Fibroblast of pulmonary artery (primary cell): ENCODE measurements around the gene PDZD7.

Source experiments
- DNase-seq: peaks from one replicate; pipeline ENCODE4 v3.0.0-alpha.2; 2010; ENCODE audit warnings: low read depth
- H3K4me3 ChIP-seq: replicated peaks from 2 replicates; pipeline ENCODE4 v1.5.1; 2011; ENCODE audit warnings: low read depth, mild to moderate bottlenecking, control low read depth, low read length, moderate library complexity
- CTCF ChIP-seq: IDR thresholded peaks from 2 replicates; pipeline ENCODE4 v1.5.1; 2011; ENCODE audit warnings: mild to moderate bottlenecking, control low read depth, low read length, inconsistent platforms; ENCODE audit errors: missing control alignments

The PDZD7 gene

GRCh38 chr10:101031128-101031795, at the start of gene PDZD7, which contains the start of gene SFXN3:
PDZD7 (minus strand) TSS chr10:101031129; CDS start chr10:101030219, 910 bp downstream.
SFXN3 (plus strand) TSS chr10:101031234; CDS start chr10:101034695, 3,461 bp downstream.
- TF ChIP-seq CTCF: no peak
- peak within 1 kb of the TSS; percentile 89 for H3K4me3 ChIP-seq
- DNase-seq: peak; percentile 95

DNA sequence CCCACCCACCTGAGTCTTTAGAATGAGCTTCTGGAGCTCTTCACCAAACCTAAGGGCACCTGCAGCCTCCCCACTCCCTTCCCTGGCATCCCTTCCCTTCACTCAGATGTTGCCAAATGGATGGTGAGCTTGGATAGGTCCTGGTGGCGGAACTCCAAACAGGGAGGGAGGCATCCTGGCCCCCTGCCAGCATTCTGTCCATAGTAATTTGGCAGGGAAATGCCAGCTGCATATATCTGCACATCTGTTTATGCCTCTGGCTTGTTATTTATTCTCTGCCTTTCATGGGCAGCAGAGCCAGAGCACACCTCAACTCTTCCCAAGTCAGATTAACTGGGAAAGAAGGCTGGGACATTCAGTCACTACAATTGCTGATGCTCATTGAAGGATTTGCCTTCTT, 48.9 kb upstream of the PDZD7 start:
- DNase-seq: no peak
- no peak overlapping the region for H3K4me3 ChIP-seq
- TF ChIP-seq CTCF: no peak

DNA sequence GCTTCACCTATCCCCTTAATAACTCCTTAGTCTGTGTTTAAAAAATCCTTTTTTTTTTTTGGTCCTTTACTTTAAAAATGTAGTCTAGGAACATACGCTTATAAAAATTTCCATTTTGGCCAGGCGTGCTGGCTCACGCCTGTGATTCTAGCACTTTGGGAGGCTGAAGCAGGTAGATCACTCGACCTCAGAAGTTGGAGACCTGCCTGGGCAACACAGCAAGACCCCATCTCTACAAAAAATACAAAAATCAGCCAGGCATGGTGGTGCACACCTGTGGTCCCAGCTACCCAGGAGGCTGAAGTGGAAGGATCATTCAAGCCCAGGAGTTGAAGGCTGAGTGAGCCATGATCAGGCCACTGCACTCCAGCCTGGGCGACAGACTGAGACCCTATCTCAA, 45.7 kb upstream of the PDZD7 start:
- DNase-seq: no peak
- H3K4me3 ChIP-seq: no peak overlapping the region
- no peak for TF ChIP-seq CTCF

DNA sequence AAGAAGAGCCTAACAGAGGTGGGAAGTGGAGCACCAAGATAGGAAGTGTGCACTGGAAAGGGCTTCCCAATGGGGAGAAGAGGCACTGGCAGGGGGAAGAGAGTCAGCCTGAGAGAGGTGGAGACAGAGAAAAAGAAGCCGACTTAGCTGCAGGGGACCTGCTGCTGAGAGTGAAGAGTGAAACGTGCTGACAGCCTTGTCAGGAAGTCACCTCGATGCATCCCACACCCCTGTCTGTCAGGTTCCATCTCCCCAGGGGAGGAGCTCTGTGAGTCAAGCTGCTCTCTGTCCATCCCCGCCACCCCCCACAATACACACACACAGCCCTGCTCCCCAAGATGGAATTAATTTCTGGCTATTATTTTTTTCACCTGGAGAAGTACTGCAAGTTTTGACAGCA, 44.8 kb upstream of the PDZD7 start:
- no peak overlapping the region for H3K4me3 ChIP-seq
- no peak for DNase-seq
- no peak for TF ChIP-seq CTCF

- no peak for TF ChIP-seq CTCF
- no peak overlapping the region for H3K4me3 ChIP-seq
- no peak for DNase-seq
Measured at GRCh38 chr10:101073631-101074030, 42.7 kb upstream of the PDZD7 start.

- DNase-seq: no peak
- TF ChIP-seq CTCF: no peak
- no peak overlapping the region for H3K4me3 ChIP-seq
Measured at GRCh38 chr10:101072923-101073322, 42.0 kb upstream of the PDZD7 start.

- no peak for DNase-seq
- no peak overlapping the region for H3K4me3 ChIP-seq
- no peak for TF ChIP-seq CTCF
Measured at GRCh38 chr10:101071885-101072433, 41.0 kb upstream of the PDZD7 start.
